Cerebellar cortex (tissue), 1 donor: Measurements from ENCODE around the gene SMG6.

Experiments used
- DNase-seq: peaks from one replicate; pipeline ENCODE4 v3.0.0-alpha.2; 2015; ENCODE audit warnings: low spot score

The SMG6 gene

GRCh38 chr17:2060385-2060658 lies 243.3 kb downstream of the SMG6 start:
- DNase-seq, result no peak

GRCh38 chr17:2059547-2060384 lies 243.8 kb downstream of the SMG6 start:
- no peak for DNase-seq

- no peak for DNase-seq
These were observed 244.7 kb downstream of the SMG6 start for GRCh38 chr17:2058586-2059546.

GRCh38 chr17:2057760-2058585 lies 245.6 kb downstream of the SMG6 start:
- DNase-seq, result no peak

- no peak for DNase-seq
These were observed 246.3 kb downstream of the SMG6 start for GRCh38 chr17:2057175-2057759.

GRCh38 chr17:2056206-2057174 lies 247.1 kb downstream of the SMG6 start:
- DNase-seq, result no peak

- no peak for DNase-seq
These were observed 248.0 kb downstream of the SMG6 start for GRCh38 chr17:2055292-2056205.

- DNase-seq, result peak; percentile 86
These were observed 248.9 kb downstream of the SMG6 start, which contains the start of gene HIC1 for GRCh38 chr17:2054512-2055291. Gene HIC1 (plus strand): TSS chr17:2055103. CDS start chr17:2056691, 1,588 bp downstream.

- DNase-seq, result no peak
These were observed 249.4 kb downstream of the SMG6 start for GRCh38 chr17:2054262-2054511.

GRCh38 chr17:2053380-2054261 lies 250.0 kb downstream of the SMG6 start:
- DNase-seq, result peak; percentile 76

- no peak for DNase-seq
These were observed 251.5 kb downstream of the SMG6 start for GRCh38 chr17:2051933-2052559.

GRCh38 chr17:2051061-2051932 lies 252.3 kb downstream of the SMG6 start:
- no peak for DNase-seq

- DNase-seq, result peak; percentile 70
These were observed 253.1 kb downstream of the SMG6 start for GRCh38 chr17:2050300-2051060.

GRCh38 chr17:2049333-2050299 lies 254.0 kb downstream of the SMG6 start:
- peak; percentile 64 for DNase-seq
